ENCODE data around the gene MCF2L.

The MCF2L gene

DNA sequence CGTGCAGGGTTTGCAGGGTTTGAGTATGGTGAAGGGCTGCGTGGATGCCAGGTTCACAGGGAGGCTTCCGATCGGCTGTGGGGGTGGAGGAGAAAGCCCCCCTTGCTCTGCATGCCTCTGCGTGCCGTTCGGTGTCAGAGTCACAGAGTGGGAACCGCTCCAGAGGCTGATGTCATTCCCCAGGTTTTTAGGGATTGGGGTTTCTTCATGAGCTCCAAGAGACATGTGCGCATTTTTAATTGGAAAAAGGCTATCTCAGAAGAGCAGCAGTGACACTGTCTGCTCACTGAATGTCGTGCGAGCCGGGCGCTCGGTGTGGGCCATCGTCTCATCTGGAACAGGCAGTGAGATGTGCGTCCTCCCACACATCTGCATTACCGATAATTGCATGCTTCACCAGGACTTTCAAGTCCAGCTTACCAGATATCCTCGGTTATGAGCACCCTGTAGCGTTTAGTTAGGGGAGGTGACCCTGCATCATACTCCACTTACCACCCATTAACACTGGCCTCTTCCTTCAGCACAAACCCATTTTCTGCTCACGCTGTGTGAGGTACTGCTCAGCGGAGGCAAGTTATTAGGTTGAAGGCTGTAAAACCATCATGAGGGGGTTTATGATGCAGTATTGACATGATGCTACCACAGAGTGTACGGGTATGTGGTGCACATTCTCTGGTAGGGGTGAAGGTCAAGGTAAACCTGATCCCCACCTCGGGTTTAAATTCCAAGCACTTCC is 1.7 kb downstream of the MCF2L start:
- H3K27ac ChIP-seq (replicated peaks) = no peak overlapping the region
- no peak for DNase-seq (ENCODE audit: low read depth in 1 of 2, low spot score in 1 of 2)
- H3K4me3 ChIP-seq (replicated peaks; ENCODE audit: insufficient read depth, low read length) = no peak overlapping the region
- TF ChIP-seq, protein P1, sequence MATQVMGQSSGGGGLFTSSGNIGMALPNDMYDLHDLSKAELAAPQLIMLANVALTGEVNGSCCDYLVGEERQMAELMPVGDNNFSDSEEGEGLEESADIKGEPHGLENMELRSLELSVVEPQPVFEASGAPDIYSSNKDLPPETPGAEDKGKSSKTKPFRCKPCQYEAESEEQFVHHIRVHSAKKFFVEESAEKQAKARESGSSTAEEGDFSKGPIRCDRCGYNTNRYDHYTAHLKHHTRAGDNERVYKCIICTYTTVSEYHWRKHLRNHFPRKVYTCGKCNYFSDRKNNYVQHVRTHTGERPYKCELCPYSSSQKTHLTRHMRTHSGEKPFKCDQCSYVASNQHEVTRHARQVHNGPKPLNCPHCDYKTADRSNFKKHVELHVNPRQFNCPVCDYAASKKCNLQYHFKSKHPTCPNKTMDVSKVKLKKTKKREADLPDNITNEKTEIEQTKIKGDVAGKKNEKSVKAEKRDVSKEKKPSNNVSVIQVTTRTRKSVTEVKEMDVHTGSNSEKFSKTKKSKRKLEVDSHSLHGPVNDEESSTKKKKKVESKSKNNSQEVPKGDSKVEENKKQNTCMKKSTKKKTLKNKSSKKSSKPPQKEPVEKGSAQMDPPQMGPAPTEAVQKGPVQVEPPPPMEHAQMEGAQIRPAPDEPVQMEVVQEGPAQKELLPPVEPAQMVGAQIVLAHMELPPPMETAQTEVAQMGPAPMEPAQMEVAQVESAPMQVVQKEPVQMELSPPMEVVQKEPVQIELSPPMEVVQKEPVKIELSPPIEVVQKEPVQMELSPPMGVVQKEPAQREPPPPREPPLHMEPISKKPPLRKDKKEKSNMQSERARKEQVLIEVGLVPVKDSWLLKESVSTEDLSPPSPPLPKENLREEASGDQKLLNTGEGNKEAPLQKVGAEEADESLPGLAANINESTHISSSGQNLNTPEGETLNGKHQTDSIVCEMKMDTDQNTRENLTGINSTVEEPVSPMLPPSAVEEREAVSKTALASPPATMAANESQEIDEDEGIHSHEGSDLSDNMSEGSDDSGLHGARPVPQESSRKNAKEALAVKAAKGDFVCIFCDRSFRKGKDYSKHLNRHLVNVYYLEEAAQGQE (IDR thresholded peaks at IDR 0.05; ENCODE audit: insufficient replicate concordance, low read depth) = no peak
- TF ChIP-seq SPI1 (IDR thresholded peaks at IDR 0.05; ENCODE audit: borderline replicate concordance, low read depth) = no peak
- TF ChIP-seq POLR2AphosphoS5 (IDR thresholded peaks at IDR 0.05; ENCODE audit: low read depth) = no peak
- TF ChIP-seq, protein P2, sequence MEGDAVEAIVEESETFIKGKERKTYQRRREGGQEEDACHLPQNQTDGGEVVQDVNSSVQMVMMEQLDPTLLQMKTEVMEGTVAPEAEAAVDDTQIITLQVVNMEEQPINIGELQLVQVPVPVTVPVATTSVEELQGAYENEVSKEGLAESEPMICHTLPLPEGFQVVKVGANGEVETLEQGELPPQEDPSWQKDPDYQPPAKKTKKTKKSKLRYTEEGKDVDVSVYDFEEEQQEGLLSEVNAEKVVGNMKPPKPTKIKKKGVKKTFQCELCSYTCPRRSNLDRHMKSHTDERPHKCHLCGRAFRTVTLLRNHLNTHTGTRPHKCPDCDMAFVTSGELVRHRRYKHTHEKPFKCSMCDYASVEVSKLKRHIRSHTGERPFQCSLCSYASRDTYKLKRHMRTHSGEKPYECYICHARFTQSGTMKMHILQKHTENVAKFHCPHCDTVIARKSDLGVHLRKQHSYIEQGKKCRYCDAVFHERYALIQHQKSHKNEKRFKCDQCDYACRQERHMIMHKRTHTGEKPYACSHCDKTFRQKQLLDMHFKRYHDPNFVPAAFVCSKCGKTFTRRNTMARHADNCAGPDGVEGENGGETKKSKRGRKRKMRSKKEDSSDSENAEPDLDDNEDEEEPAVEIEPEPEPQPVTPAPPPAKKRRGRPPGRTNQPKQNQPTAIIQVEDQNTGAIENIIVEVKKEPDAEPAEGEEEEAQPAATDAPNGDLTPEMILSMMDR (IDR thresholded peaks at IDR 0.05; ENCODE audit: insufficient read depth, low read length) = no peak
- no peak for TF ChIP-seq GABPA (IDR thresholded peaks at IDR 0.05; ENCODE audit: low read depth)
- peaks cover 44% of the 10 kb centered on the region for H3K27me3 ChIP-seq (ENCODE audit: insufficient read depth, poor library complexity, severe bottlenecking)

DNA sequence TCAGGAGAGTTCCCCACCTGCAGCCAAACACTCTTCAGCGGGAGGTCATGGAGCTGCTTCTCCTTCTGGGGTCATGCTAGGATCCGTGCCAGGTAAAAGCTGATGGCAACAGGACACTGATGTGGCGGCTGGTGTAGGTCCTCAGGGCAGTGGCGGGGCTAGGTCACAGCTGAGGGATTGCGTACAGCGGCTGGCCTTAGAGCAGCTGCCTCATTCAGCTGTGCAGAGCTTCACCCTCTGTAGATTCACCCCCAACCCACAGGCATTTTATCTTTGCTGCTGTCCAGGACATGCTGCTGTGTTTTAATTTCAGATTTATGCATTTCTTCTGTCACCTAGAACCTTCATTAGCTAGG is 2.3 kb downstream of the MCF2L start:
- Histone ChIP-seq H3K27ac (replicated peaks) (no peak overlapping the region), H3K4me3 (replicated peaks; ENCODE audit: insufficient read depth, low read length) (no peak overlapping the region), H3K27me3 (ENCODE audit: insufficient read depth, poor library complexity, severe bottlenecking) (peaks cover 47% of the 10 kb centered on the region)
- no peak for TF ChIP-seq GABPA (IDR thresholded peaks at IDR 0.05; ENCODE audit: low read depth)
- TF ChIP-seq, protein P1 (IDR thresholded peaks at IDR 0.05; ENCODE audit: insufficient replicate concordance, low read depth) = no peak
- TF ChIP-seq, protein P2 (IDR thresholded peaks at IDR 0.05; ENCODE audit: insufficient read depth, low read length) = no peak
- no peak for TF ChIP-seq SPI1 (IDR thresholded peaks at IDR 0.05; ENCODE audit: borderline replicate concordance, low read depth)
- DNase-seq (ENCODE audit: low read depth in 1 of 2, low spot score in 1 of 2) = no peak

DNA sequence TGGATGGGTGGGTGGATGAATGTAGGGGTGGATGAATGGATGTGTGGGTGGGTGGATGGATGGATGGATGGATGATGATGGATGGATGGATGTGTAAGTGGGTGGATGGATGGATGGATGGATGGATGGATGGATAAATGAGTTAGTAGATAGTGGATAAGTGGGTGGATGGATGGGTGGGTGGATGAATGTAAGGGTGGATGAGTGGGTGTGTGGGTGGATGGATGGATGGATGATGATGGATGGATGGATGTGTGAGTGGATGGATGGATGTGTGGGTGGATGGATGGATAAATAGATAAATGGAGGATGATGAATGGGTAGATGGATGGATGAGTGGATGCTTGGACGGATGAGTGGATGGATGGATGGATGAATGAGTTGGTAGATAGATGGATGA is 3.2 kb downstream of the MCF2L start:
- H3K27ac ChIP-seq (replicated peaks) = no peak overlapping the region
- no peak for DNase-seq (ENCODE audit: low read depth in 1 of 2, low spot score in 1 of 2)
- peaks cover 44% of the 10 kb centered on the region for H3K27me3 ChIP-seq (ENCODE audit: insufficient read depth, poor library complexity, severe bottlenecking)
- H3K4me3 ChIP-seq (replicated peaks; ENCODE audit: insufficient read depth, low read length) = no peak overlapping the region
- TF ChIP-seq, protein P2 (IDR thresholded peaks at IDR 0.05; ENCODE audit: insufficient read depth, low read length) = no peak
- TF ChIP-seq GABPA (IDR thresholded peaks at IDR 0.05; ENCODE audit: low read depth) (no peak), POLR2AphosphoS5 (IDR thresholded peaks at IDR 0.05; ENCODE audit: low read depth) (no peak), SPI1 (IDR thresholded peaks at IDR 0.05; ENCODE audit: borderline replicate concordance, low read depth) (no peak)
- TF ChIP-seq, protein P1 (IDR thresholded peaks at IDR 0.05; ENCODE audit: insufficient replicate concordance, low read depth) = no peak

Data from HL-60 (cell line).